H1 (cell line): Measurements from ENCODE around the gene GDPD2. TPM values are rescaled to one million over a fixed set of nuclear protein-coding genes. Genes with fewer than 3 reads are reported as not detected.

Source experiments
- CTCF ChIA-PET: fragments of 300-600 bp; sonication (Branson Sonifier 250); formaldehyde crosslinking; loops from one replicate; lab custom pipeline; 2021; ENCODE audit not compliant: partially characterized antibody; lab: Charles Lee
- POLR2A ChIA-PET: fragments of 300-600 bp; sonication (Branson Sonifier 250); formaldehyde crosslinking; loops from one replicate; lab custom pipeline; 2021; ENCODE audit warnings: inconsistent platforms; ENCODE audit not compliant: partially characterized antibody; lab: Charles Lee
- DNase-seq, 2 experiments: peaks; one replicate each; pipeline versions ENCODE4 v3.0.0 to v3.0.0-alpha.2; 2010 to 2022; ENCODE audit warnings: low spot score in 2 of 2, low read depth in 1 of 2, mixed read lengths in 1 of 2
- FAIRE-seq: peaks from 2 replicates; lab custom pipeline; 2011; peaks lifted over from hg19 to GRCh38; lab: Jason Lieb, UNC
- H2AFZ ChIP-seq: 2 replicates; pipeline ENCODE4 v1.8.1; 2012; ENCODE audit warnings: low read length, inconsistent platforms
- H2AK5ac ChIP-seq: 2 replicates; pipeline ENCODE4 v1.6.1; 2013; ENCODE audit warnings: low read depth, low read length
- H2BK120ac ChIP-seq: replicated peaks from 2 replicates; pipeline ENCODE3; 2013; ENCODE audit warnings: low read depth, low read length, inconsistent platforms
- H2BK12ac ChIP-seq: 2 replicates; pipeline ENCODE4 v1.6.1; 2013; ENCODE audit warnings: low read depth, low read length
- H2BK15ac ChIP-seq: 2 replicates; pipeline ENCODE4 v1.6.1; 2013; ENCODE audit warnings: low read length
- H2BK20ac ChIP-seq: 2 replicates; pipeline ENCODE4 v1.6.1; 2013; ENCODE audit warnings: low read length
- H2BK5ac ChIP-seq: 2 replicates; pipeline ENCODE4 v1.6.1; 2013; ENCODE audit warnings: low read depth, low read length
- H3K14ac ChIP-seq: 2 replicates; pipeline ENCODE4 v1.6.1; 2013; ENCODE audit warnings: inconsistent platforms; ENCODE audit not compliant: insufficient read length
- H3K18ac ChIP-seq: 2 replicates; pipeline ENCODE4 v1.6.1; 2013; ENCODE audit warnings: low read length; ENCODE audit errors: extremely low read depth
- H3K23ac ChIP-seq: 2 replicates; pipeline ENCODE4 v1.6.1; 2013; ENCODE audit warnings: inconsistent platforms; ENCODE audit not compliant: insufficient read length
- H3K23me2 ChIP-seq: 2 replicates; pipeline ENCODE4 v1.6.1; 2013; ENCODE audit warnings: low read depth, low read length
- H3K27ac ChIP-seq: 2 replicates; pipeline ENCODE4 v1.6.1; 2011; ENCODE audit warnings: low read depth, low read length, inconsistent platforms
- H3K27me3 ChIP-seq, 4 experiments: replicated peaks in 1 of 4; 1 replicate in 1 of 4; 2 replicates in 3 of 4; pipeline versions ENCODE4 v1.6.1 to v1.8.1; 2011 to 2013; ENCODE audit warnings: low read length in 3 of 4, mild to moderate bottlenecking in 3 of 4, inconsistent platforms in 2 of 4, mixed read lengths in 2 of 4, moderate library complexity in 1 of 4; ENCODE audit not compliant: control insufficient read depth in 3 of 4, insufficient read depth in 3 of 4; ENCODE audit errors: extremely low read depth in 1 of 4
- H3K36me3 ChIP-seq, 4 experiments: 2 replicates each; pipeline versions ENCODE4 v1.6.1 to v1.8.1; 2011 to 2013; ENCODE audit warnings: mild to moderate bottlenecking in 4 of 4, low read length in 3 of 4, moderate library complexity in 2 of 4, control low read depth in 1 of 4, inconsistent platforms in 1 of 4; ENCODE audit not compliant: insufficient read depth in 4 of 4, control insufficient read depth in 2 of 4
- H3K4ac ChIP-seq: replicated peaks from 2 replicates; pipeline ENCODE3; 2013; ENCODE audit warnings: low read length, low read depth, mixed read lengths, inconsistent platforms; ENCODE audit not compliant: insufficient read length
- H3K4me1 ChIP-seq, 4 experiments: replicated peaks in 1 of 4; 1 replicate in 1 of 4; 2 replicates in 3 of 4; pipeline versions ENCODE4 v1.6.1 to v1.8.1; 2011 to 2013; ENCODE audit warnings: low read length in 3 of 4, inconsistent platforms in 2 of 4, mixed read lengths in 1 of 4; ENCODE audit not compliant: insufficient read depth in 4 of 4, control insufficient read depth in 3 of 4
- H3K4me2 ChIP-seq, 2 experiments: 2 replicates each; pipeline versions ENCODE4 v1.6.1 to v1.8.1; 2011 to 2013; ENCODE audit warnings: low read depth in 2 of 2, low read length in 2 of 2, control low read depth in 1 of 2, inconsistent platforms in 1 of 2, mild to moderate bottlenecking in 1 of 2; ENCODE audit not compliant: insufficient read depth in 1 of 2
- H3K4me3 ChIP-seq, 4 experiments: fragments of 200-600, 300-600 bp in 1 of 4; sonication (generic), shearing (Covaris generic), sonication (Bioruptor Twin) in 1 of 4; 2 replicates each; pipeline versions ENCODE4 v1.5.1 to v1.8.1; 2011 to 2016; ENCODE audit warnings: low read length in 4 of 4, low read depth in 3 of 4, control low read depth in 2 of 4, inconsistent platforms in 2 of 4, mild to moderate bottlenecking in 2 of 4, mixed read lengths in 1 of 4, moderate library complexity in 1 of 4; ENCODE audit not compliant: insufficient read depth in 2 of 4; ENCODE audit errors: extremely low read depth in 1 of 4
- H3K56ac ChIP-seq: replicated peaks from 2 replicates; pipeline ENCODE3; 2013; ENCODE audit warnings: low read depth, mild to moderate bottlenecking, mixed read lengths, low read length, inconsistent platforms; ENCODE audit not compliant: insufficient read length
- H3K79me1 ChIP-seq: 2 replicates; pipeline ENCODE4 v1.6.1; 2013; ENCODE audit warnings: low read depth, low read length, control low read depth
- H3K79me2 ChIP-seq, 2 experiments: 2 replicates each; pipeline versions ENCODE4 v1.6.1 to v1.8.1; 2012 to 2013; ENCODE audit warnings: low read length in 2 of 2, mild to moderate bottlenecking in 2 of 2, inconsistent platforms in 1 of 2; ENCODE audit not compliant: insufficient read depth in 2 of 2, control insufficient read depth in 1 of 2
- H3K9ac ChIP-seq, 4 experiments: replicated peaks in 1 of 4; 1 replicate in 1 of 4; 2 replicates in 3 of 4; pipeline versions ENCODE4 v1.6.1 to v1.8.1; 2011 to 2013; ENCODE audit warnings: low read depth in 3 of 4, low read length in 3 of 4, control low read depth in 2 of 4, mild to moderate bottlenecking in 2 of 4, moderate library complexity in 2 of 4, inconsistent platforms in 1 of 4; ENCODE audit errors: extremely low read depth in 1 of 4
- H3K9me3 ChIP-seq, 2 experiments: 2 replicates each; pipeline versions ENCODE4 v1.6.1 to v1.8.1; 2012 to 2013; ENCODE audit warnings: mild to moderate bottlenecking in 2 of 2, moderate library complexity in 2 of 2, control low read depth in 1 of 2, inconsistent platforms in 1 of 2, low read depth in 1 of 2, low read length in 1 of 2, mixed read lengths in 1 of 2; ENCODE audit not compliant: insufficient read depth in 2 of 2
- H4K20me1 ChIP-seq, 2 experiments: replicated peaks in 1 of 2; 2 replicates each; pipeline versions ENCODE3 to v1.8.1; 2011 to 2013; ENCODE audit warnings: inconsistent platforms in 2 of 2, low read length in 2 of 2, mild to moderate bottlenecking in 1 of 2; ENCODE audit not compliant: insufficient read depth in 2 of 2, control insufficient read depth in 1 of 2
- H4K5ac ChIP-seq: 2 replicates; pipeline ENCODE4 v1.6.1; 2013; ENCODE audit warnings: low read length, low read depth, mixed read lengths, inconsistent platforms; ENCODE audit not compliant: insufficient read length
- H4K8ac ChIP-seq: 2 replicates; pipeline ENCODE4 v1.8.0; 2013; ENCODE audit warnings: mild to moderate bottlenecking, moderate library complexity, low read length, inconsistent platforms; ENCODE audit not compliant: insufficient read depth; ENCODE audit errors: extremely low read depth
- H4K91ac ChIP-seq: replicated peaks from 2 replicates; pipeline ENCODE3; 2013; ENCODE audit warnings: low read length, mixed read lengths, inconsistent platforms; ENCODE audit not compliant: insufficient read length
- CEBPB ChIP-seq: IDR thresholded peaks from 2 replicates; pipeline ENCODE4 v1.6.1; 2012; ENCODE audit warnings: low read depth, low read length
- CTCF ChIP-seq, 3 experiments: IDR thresholded peaks; 1 replicate in 2 of 3; 2 replicates in 1 of 3; pipeline versions ENCODE4 v1.5.1 to v1.6.1; 2011; ENCODE audit warnings: low read length in 3 of 3, mild to moderate bottlenecking in 3 of 3, inconsistent platforms in 2 of 3, low read depth in 1 of 3, moderate library complexity in 1 of 3; ENCODE audit not compliant: insufficient read depth in 1 of 3; ENCODE audit errors: control extremely low read depth in 1 of 3
- HDAC6 ChIP-seq: IDR thresholded peaks from one replicate; pipeline ENCODE4 v1.7.1; 2012; ENCODE audit warnings: low read depth, mild to moderate bottlenecking, inconsistent platforms, low read length, moderate library complexity
- POLR2AphosphoS5 ChIP-seq: IDR thresholded peaks from 2 replicates; pipeline ENCODE4 v1.6.1; 2011; ENCODE audit warnings: low read depth, low read length
- RAD21 ChIP-seq, 2 experiments: IDR thresholded peaks in 1 of 2; conservative IDR thresholded peaks in 1 of 2; 2 replicates each; pipeline ENCODE4 v1.6.1; 2011; ENCODE audit warnings: low read depth in 2 of 2, low read length in 2 of 2, improper control_type of control experiment in 1 of 2, inconsistent platforms in 1 of 2, mild to moderate bottlenecking in 1 of 2, moderate library complexity in 1 of 2
- RBBP5 ChIP-seq: IDR thresholded peaks from 2 replicates; pipeline ENCODE4 v1.7.1; 2012; ENCODE audit warnings: low read depth, mild to moderate bottlenecking, inconsistent platforms, low read length, moderate library complexity, borderline replicate concordance
- RFX5 ChIP-seq: IDR thresholded peaks from 2 replicates; pipeline ENCODE4 v1.6.1; 2011; ENCODE audit warnings: low read depth, low read length, improper control_type of control experiment, borderline replicate concordance
- SIRT6 ChIP-seq: IDR thresholded peaks from one replicate; pipeline ENCODE4 v1.7.1; 2012; ENCODE audit warnings: low read length, inconsistent platforms
- WGBS, 2 experiments: shearing (Covaris generic) in 1 of 2; methylation state at CpG; one replicate each; pipeline versions ENCODE4 v1.1.6 to v1.1.7; 2013 to 2015; ENCODE audit warnings: low lambda C conversion rate in 2 of 2, mixed read lengths in 2 of 2, inconsistent platforms in 1 of 2, low coverage in 1 of 2, missing lambda C conversion rate in 1 of 2; ENCODE audit not compliant: insufficient replicate concordance in 2 of 2, insufficient coverage in 1 of 2, insufficient read length in 1 of 2; ENCODE audit errors: extremely low coverage in 1 of 2, missing lambda C conversion rate in 1 of 2; 5-methylcytosine and 5-hydroxymethylcytosine counted together
- polyA plus RNA-seq, 7 experiments: library from polyadenylated mRNA; depleted of rRNA in 3 of 7; stranded (reverse) in 5 of 7; unstranded in 2 of 7; fragments of >200 nt in 5 of 7; fragments of 200-250 nt in 2 of 7; gene quantifications; 1 replicate in 5 of 7; 2 replicates in 1 of 7; 4 replicates in 1 of 7; pipeline versions ENCODE4 v1.2.1 to v1.2.3, GENCODE V29; 2011 to 2013; ENCODE audit warnings: missing spikeins in 2 of 7, mixed read lengths in 2 of 7
- total RNA-seq: library from RNA; stranded (reverse); fragmentation: NEBNext Ultra II Directional; extraction: Animal tissue kit (Norgen Biotek cat#: 25700); gene quantifications from 2 replicates; pipeline ENCODE4 v1.2.1, GENCODE V29; 2021

The GDPD2 gene
- total and polyA plus RNA-seq, 2 of the 8 experiments (the other 6 are each of a cell fraction or from before 2014, with no cell fraction given), result 25.6 to 68.3 TPM

- Histone ChIP-seq H2BK120ac (no peak overlapping the region), H3K79me1 (no peaks in the 10 kb centered on the region), H3K4me2 (peak overlapping the region; percentile 74 to 97; a peak in 3 of 4 replicates), H3K56ac (no peak overlapping the region), H3K79me2 (no peaks in the 10 kb centered on the region), H4K8ac (no peak overlapping the region), H4K5ac (no peak overlapping the region), H2BK15ac (no peak overlapping the region), H3K36me3 (peaks cover 5 to 46% (median 23%) of the 10 kb centered on the region in 4 experiments; a peak in 7 of 8 replicates), H2AFZ (no peak overlapping the region), H3K27ac (no peak overlapping the region), H3K23me2 (peaks cover 2% of the 10 kb centered on the region; the same call in 1 of the 2 replicates), H2AK5ac (no peak overlapping the region), H3K27me3 (no peaks in the 10 kb centered on the region), H2BK20ac (no peak overlapping the region), H3K4me3 (peak overlapping the region in 1 of 4 experiments; percentile 75; a peak in 2 of 8 replicates), H4K20me1 (no peaks in the 10 kb centered on the region), H3K18ac (no peak overlapping the region), H3K9ac (no peak overlapping the region), H3K23ac (no peak overlapping the region), H3K14ac (no peak overlapping the region), H3K4ac (no peak overlapping the region), H2BK12ac (no peak overlapping the region), H3K9me3 (no peaks in the 10 kb centered on the region), H2BK5ac (no peak overlapping the region), H3K4me1 (peaks cover 5 to 20% (median 18%) of the 10 kb centered on the region in 4 experiments), H4K91ac (no peak overlapping the region)
- no peak for DNase-seq
- 85% methylated on average over 5 of the region's 10 CpGs; no CpG with 5 or more reads in 1 of the 2 experiments for WGBS, 2 experiments
- FAIRE-seq, result no peak
- POLR2A ChIA-PET, result interaction anchor here (1.1 to 4.8 kb wide), 2 partner anchors 9 to 25 kb away, joined by 3 to 52 read pairs; no protein-coding TSS in a partner anchor
- CTCF ChIA-PET, result interaction anchor here (3.0 kb wide), 1 partner anchor 10 kb away, joined by 43 read pairs; no protein-coding TSS in a partner anchor
- TF ChIP-seq SIRT6 (no peak), CEBPB (no peak), HDAC6 (no peak), RFX5 (no peak), RAD21 (IDR thresholded peaks at IDR 0.05 in 1 of 2, conservative IDR thresholded peaks at IDR 0.05 in 1 of 2; ENCODE audit: low read depth in 2 of 2, low read length in 2 of 2) (no peak), POLR2AphosphoS5 (no peak), RBBP5 (no peak), CTCF (IDR thresholded peaks at IDR 0.05; ENCODE audit: control extremely low read depth in 1 of 3, insufficient read depth in 1 of 3, low read depth in 1 of 3, low read length in 3 of 3) (no peak)
Measured at GRCh38 chrX:70424801-70425200, 1.7 kb downstream of the GDPD2 start.
